ENCODE measurements around the gene RYK.
"Not testable (repeated sequence)": the region's sequence is repeated elsewhere in the genome, so short reads cannot be mapped to it uniquely, and the experiment has no call there.

The RYK gene

GRCh38 chr3:134253475-134254226, 3.0 kb upstream of the RYK start:
- DNase-seq (ENCODE audit: low spot score) = no peak

- no peak for DNase-seq (ENCODE audit: low spot score)
These were observed 2.1 kb upstream of the RYK start for GRCh38 chr3:134252766-134253165.

- no peak for DNase-seq (ENCODE audit: low spot score)
These were observed 1.2 kb upstream of the RYK start for GRCh38 chr3:134251731-134252391.

GRCh38 chr3:134249935-134250716, 533 bp downstream of the RYK start:
- peak; percentile 33 for DNase-seq (ENCODE audit: low spot score)

GRCh38 chr3:134249296-134249841, 1.3 kb downstream of the RYK start:
- no peak for DNase-seq (ENCODE audit: low spot score)

GRCh38 chr3:134244921-134245320, 5.7 kb downstream of the RYK start:
- no peak for DNase-seq (ENCODE audit: low spot score)

- DNase-seq (ENCODE audit: low spot score) = peak; percentile 25
These were observed 7.7 kb downstream of the RYK start for GRCh38 chr3:134242649-134243617.

- no peak for DNase-seq (ENCODE audit: low spot score)
These were observed 11.1 kb downstream of the RYK start for GRCh38 chr3:134239538-134239937.

GRCh38 chr3:134237454-134238145, 13.1 kb downstream of the RYK start:
- no peak for DNase-seq (ENCODE audit: low spot score)

GRCh38 chr3:134236505-134237170, 14.0 kb downstream of the RYK start:
- DNase-seq (ENCODE audit: low spot score) = no peak

- no peak for DNase-seq (ENCODE audit: low spot score)
These were observed 15.0 kb downstream of the RYK start for GRCh38 chr3:134235577-134236076.

- DNase-seq (ENCODE audit: low spot score) = no peak
These were observed 17.7 kb downstream of the RYK start for GRCh38 chr3:134232951-134233350.

- no peak for DNase-seq (ENCODE audit: low spot score)
These were observed 18.5 kb downstream of the RYK start for GRCh38 chr3:134232151-134232550.

- no peak for DNase-seq (ENCODE audit: low spot score)
These were observed 19.5 kb downstream of the RYK start for GRCh38 chr3:134231131-134231530.

- DNase-seq (ENCODE audit: low spot score) = no peak
These were observed 21.6 kb downstream of the RYK start for GRCh38 chr3:134229038-134229437.

GRCh38 chr3:134228479-134228878, 22.2 kb downstream of the RYK start:
- DNase-seq (ENCODE audit: low spot score) = no peak

- no peak for DNase-seq (ENCODE audit: low spot score)
These were observed 22.6 kb downstream of the RYK start for GRCh38 chr3:134228035-134228434.

GRCh38 chr3:134224796-134225156, 25.9 kb downstream of the RYK start:
- not testable (repeated sequence) for DNase-seq (ENCODE audit: low spot score)

GRCh38 chr3:134222835-134223234, 27.8 kb downstream of the RYK start:
- DNase-seq (ENCODE audit: low spot score) = no peak

GRCh38 chr3:134216851-134217250, 33.8 kb downstream of the RYK start:
- no peak for DNase-seq (ENCODE audit: low spot score)
